SHP77 treated with DMSO at 0.1 percent for 48 hours (cell line): ENCODE measurements around the gene RAP1GAP2.
"Not testable (repeated sequence)": the region's sequence is repeated elsewhere in the genome, so short reads cannot be mapped to it uniquely, and the experiment has no call there.

Experiments
- DNase-seq: peaks from one replicate; lab custom pipeline; 2025; lab: John Stamatoyannopoulos, UW

RAP1GAP2 gene

DNA sequence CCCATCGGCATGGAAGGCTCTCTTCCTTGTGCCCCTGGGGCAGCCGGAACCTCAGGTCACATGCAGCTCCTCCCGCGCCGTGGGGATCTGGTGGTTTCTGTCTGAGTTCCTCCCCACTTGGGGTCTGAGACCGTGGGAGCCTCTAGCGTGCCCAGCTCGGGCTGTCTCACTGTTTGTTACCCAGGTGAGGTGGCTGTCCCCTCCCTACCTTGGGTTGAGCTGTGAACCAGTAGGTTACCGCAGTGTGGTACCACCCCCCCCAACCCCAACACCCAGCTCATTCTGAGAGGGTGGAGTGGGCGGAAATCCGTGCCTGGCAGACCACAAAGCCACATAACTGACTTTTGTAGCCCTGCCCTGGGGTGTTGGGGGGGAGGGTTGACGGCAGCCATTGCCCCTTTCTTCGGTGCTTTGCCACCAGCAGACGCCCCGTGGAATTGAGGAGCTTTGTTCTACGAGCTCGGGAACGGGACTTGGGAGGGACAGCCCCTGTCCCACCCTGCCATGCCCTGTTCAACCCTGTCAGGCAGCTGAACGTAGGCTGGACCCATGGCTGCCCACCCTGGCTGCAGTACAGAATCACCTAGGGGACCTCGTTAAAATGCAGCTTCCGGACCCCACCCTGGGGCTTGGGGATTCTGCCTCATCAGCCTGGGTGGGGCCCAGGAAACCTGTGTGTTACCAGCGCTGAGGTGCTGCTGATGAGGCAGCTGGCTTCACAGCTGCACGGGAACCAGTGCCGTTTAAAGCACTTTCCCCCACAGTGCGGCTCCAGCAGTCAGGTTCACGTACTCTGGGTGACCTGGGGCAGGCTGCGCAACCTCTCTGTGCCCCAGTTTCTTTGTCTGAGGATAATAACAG lies 18.5 kb downstream of the RAP1GAP2 start:
- no peak for DNase-seq

DNA sequence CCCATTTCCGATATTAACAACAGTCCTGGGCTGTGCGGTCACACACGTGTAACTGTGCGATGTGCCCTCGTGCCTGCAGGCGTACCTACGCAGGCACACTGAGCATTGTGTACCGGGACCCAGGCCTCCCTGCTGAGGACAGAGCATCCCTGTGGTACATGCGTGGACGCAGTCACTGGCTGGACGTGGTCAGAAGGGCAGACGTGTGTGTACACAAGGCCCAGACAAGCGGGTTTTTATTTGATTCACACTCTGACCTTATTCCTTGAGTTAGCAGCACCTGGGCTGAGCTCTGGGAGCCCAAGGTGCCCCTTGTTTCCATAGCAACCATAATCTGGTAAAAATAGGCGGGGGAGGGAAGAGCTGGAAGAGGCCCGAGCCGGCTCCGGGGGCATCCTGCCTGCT lies 19.5 kb downstream of the RAP1GAP2 start:
- no peak for DNase-seq

DNA sequence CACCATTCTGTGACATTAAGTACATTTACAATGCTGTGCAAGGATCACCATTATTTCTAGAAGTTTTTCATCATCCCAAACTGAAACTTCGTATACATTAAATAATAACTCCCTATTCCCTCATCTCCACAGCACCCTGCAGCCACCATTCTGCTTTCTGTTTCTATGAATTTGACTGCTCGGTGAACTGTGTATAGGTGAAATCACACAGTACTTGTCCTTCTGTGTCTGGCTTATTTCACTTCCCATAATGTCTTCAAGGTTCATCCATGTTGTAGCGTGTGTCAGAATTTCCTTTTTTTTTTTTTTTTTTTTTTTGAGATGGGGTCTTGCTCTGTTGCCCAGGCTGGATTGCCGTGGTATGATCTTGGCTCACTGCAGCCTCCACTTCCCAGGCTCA lies 20.4 kb downstream of the RAP1GAP2 start:
- DNase-seq = no peak

DNA sequence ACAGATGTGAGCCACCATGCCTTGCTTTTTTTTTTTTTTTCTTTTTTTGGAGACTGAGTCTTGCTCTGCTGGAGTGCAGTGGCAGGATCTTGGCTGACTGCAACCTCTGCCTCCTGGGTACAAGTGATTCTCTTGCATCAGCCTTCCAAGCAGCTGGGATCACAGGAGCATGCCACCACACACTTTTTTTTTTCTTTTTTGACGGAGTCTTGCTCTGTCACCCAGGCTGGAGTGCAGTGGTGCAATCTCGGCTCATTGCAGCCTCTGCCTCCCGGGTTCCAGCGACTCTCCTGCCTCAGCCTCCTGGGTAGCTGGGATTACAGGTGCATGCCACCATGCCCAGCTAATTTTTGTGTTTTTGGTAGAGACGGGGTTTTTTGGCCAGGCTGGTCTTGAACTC lies 23.1 kb downstream of the RAP1GAP2 start:
- DNase-seq = not testable (repeated sequence)

DNA sequence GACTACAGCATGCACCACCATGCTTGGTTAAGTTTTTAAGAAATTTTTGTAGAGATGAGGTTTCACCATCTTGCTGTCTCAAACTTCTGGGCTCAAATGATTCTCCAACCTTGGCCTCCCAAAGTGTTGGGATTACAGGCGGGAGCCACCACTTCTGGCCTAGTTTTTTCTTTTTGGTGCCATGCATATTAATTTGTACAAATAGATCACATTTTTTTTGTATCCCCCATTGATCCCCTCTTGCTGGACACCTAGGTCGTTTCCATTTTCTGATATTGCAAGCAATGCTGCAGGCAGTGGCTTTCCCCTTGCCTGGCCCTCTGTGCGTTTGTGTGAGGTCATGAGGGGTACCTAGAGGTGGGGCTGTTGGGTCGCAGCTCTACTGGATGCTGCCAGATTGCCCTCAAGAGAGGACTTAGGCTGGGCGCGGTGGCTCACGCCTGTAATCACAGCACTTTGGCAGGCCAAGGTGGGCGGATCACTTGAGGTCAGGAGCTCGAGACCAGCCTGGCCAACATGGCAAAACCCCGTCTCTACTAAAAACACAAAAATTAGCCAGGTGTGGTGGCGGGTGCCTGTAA lies 23.8 kb downstream of the RAP1GAP2 start:
- no peak for DNase-seq

DNA sequence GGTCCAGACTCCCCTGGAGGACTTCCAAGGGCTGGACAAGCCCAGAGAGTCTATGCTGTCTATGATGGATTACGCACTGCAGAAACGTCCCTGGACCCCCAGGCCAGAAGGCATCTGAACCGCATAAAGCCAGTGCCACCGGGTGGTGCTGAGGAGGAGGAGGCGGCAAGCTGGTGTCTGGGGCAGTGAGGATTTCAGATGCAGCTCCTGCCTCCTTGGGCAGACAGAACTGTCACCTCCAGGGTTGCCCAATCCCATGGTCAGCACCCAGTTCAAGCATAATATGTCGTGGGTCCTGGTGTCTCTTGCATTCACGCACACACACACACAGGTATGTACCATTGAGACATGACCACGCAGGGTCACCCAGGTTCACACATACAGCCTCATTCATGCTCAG lies 25.6 kb downstream of the RAP1GAP2 start:
- no peak for DNase-seq

DNA sequence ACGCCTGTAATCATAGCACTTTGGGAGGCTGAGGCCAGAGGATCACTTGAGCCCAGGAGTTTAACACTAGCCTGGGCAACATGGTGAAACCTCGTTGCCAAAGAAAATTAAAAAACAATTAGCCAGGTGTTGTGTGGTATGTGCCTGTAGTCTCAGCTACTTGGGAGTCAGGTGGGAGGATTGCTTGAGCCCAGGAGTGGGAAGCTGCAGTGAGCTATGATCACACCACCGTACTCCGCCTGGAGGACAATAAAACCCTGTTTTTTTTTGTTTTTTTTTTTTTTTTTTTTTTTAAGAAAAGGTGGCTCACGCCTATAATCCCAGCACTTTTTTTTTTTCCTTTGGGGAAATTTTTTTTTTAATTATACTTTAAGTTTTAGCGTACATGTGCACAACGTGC lies 26.1 kb downstream of the RAP1GAP2 start:
- no peak for DNase-seq

DNA sequence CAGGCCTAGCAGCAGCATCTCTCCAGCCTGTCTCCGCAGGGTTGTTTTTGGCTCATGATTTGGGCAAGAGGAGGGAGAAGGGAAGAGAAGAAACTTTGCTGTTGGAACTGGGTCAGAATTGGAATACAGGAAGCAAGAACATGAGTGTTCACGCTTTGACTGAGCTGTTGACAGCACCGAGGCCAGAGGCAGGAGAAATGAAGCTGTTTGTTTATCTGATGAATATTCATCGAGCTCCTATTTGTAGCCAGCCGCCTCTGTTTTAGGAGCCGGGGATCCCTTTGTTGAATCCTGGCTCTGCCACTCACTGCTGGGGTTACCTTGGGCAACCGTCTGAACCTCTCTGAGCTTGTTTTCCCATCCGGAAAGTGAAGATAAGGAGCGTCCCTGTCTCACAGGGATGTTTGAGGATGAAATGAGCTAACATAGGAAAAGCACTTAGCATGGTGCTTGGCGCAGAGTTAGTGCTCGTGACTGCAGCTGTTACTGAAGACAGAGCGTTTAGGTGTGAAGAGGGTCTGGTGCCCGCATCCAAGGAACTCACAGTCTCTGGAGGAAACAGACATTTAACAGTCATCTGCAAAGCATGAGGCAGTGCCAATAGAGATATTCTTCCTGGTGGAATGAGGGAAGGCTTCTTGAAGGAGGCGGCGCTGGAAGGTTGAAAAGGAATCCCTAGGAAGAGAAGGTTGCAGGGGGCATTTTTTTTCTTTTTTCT lies 29.2 kb downstream of the RAP1GAP2 start:
- DNase-seq = no peak

DNA sequence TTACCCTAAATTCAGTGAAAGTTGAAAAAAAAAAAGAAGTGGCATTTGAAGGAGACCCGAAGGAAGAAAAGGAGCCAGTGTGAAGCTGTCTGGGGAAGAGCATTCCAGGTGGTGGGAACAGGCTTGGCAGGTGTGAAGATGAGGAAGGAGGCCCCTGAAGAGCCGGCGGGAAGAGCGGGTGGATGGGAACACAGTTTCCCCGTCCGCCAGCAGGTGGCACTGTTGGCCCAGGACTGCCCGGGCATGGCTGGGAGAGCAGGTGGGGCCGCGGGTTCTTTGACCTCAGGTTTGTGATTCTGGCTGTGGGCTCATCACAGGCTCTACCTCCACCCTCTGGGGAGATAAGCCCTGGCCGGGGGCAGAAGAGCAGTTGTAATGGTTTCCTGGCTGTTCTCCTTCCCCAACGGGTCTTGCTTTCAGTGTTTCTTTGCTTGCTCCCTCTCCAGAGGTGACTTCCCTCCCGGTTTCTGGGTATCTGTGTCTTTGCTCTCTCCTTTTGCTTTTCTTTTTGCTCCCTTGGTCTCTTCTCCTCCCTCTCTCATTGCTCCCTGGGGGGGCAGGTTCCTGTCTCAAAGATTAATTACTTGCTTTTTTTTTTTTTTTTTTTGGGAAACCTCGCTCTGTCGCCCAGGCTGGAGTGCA lies 32.3 kb downstream of the RAP1GAP2 start:
- peak; percentile 65 for DNase-seq

DNA sequence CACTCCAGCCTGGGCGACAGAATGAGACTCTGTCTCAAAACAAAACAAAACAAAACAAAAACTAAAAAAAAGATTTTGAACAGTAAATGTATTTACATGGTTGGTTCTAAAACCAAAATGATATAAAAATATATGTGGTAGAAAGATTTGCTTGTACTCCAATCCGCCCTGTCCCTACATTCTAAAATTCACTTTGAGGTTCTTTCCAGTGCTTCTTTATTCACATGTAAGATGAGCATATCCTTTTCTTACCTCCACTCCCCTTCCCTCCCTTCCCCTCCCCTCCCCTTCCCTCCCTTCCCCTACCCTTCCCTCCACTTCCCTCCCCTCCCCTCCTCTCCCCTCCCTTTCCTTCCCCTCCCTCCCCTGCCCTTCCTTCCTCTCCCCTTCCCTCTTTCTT lies 34.4 kb downstream of the RAP1GAP2 start:
- DNase-seq = no peak

DNA sequence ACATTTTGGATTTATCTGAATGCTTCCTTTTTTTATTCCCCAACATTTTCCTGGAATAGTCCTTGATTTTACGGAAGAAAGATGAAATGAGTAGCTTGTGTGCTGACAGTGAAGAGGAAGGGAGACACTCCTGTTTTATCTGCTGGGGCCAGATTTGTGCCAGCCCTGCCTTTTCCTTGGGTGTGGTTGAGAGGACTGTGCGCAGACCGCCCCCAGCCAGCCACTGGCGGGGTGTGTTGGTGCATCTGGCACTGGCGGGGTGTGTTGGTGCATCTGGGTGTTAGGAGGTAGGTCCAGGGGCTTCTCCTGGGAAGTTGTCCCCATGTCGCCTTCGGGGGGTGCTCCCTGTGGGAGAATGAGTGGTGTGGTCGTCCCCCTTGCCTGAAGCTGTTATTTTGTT lies 39.5 kb downstream of the RAP1GAP2 start:
- no peak for DNase-seq

DNA sequence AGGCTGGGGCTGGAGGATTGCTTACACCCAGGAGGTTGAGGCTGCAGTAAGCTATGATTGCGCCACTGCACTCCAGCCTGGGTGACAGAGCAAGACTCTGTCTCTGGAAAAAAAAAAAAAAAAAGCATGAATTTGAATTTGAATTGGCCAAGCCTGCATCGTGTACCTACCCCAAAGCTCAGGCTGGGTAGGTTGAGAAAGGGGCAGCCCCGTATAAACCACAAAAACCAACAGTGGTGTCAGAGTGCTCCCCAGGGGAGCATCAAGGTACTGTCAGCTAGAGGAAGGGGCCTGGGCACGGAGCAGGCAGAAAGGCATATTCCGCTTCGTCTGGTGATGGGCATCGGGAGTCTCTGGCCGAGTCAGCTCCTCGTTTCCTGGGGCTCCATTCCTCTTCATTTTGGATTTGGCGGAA lies 40.9 kb downstream of the RAP1GAP2 start:
- DNase-seq = no peak

DNA sequence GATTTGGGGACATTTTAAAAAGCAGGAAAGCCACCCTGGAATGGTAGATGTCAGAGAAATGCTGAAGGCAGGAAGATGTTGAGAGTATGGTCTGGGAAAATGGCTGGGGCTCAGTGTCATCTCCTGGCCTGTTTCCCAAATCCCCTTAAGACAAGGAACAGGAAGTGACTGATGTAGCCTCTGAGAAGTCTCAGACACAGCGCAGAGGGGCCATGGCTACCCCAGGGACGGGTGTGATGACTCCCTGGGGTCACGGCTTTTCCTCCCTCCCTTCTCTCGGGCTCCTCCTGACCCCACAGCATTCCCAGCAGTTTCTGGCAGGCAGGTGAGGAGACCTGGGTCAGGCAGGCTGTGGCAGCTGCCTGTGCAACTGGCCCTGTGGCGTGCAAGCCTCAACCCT lies 45.4 kb downstream of the RAP1GAP2 start:
- DNase-seq = no peak

DNA sequence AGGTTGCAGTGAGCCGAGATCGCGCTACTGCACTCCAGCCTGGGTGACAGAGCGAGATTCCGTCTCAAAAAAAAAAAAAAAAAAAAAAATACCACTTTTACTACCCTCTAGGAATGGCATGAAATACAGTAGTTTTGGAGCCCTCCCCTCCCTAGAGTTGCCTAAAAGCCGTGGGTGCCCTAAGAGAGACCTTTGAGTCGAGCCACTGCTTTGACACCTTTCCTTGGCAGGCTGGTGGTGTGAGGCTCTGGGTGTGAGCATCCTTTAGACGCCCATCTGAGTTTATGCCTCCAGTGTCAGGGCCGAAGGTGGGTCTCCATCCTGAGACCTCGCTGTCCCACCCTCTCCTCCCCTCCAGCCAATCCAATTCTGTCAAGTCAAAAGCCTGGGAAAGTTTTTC lies 46.2 kb downstream of the RAP1GAP2 start:
- no peak for DNase-seq

DNA sequence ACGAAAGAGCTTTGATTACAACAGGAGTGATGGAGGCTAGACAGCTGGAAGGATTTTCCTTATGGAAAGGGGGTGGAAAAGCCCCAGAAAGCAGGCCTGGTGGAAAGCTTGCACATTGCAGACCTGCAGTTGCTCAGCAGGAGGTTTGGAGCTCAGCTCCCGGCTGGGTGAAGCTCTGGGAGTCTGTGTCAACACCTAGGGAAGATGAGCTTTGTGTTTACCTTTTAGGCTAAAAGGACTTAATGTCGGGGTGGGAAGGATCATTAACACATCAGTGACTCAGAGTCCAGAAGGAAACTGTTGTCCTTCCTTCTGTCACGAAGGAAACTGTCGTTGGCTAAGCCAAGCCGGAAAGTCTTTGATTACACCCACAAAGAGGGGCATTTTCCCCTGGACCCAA lies 48.2 kb downstream of the RAP1GAP2 start:
- no peak for DNase-seq

DNA sequence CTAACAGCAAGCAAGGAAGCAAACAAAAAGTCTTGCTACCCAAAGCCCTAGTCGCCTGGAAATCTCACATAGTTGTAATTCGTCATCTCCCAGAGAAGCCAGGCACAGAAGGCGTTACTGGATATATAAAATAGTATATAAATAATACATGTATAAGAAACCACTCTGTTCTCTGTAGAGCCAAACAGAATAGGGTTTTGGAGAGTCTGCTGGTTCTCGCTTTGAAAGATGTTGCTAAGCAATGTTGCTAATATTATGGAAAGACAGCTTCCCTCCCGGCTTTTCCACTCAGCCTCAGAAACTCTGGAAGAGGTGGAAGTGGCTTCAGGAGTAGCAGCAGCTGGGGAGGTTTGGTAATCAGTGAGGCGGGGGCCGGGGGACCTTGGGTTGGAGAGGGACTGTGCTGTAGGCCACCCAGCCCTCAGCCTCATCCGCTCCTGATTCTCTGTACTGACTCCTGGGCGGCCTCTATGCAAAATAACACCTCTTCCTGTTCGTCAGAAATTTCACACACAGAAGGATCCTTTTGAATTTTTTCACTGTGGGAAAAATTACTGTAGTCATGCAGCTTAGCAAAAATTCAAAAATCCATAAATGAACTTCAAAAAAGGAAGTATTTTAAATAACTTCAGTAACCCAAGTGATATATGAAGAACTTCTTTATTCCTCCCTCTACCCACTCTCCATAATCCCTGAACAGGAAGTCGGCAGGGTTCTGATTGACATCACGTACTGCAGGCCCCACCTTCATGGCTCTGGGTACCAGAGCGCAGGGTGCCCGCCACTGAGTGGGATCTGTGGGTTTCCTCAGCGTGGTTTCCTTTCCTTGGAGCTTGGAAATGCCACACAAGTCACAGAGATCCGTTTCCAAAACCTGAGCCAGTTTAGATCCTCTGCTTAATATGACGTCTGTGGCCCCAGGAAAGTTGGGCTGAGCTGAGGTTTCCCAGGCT lies 51.4 kb downstream of the RAP1GAP2 start:
- DNase-seq = peak; percentile 61

DNA sequence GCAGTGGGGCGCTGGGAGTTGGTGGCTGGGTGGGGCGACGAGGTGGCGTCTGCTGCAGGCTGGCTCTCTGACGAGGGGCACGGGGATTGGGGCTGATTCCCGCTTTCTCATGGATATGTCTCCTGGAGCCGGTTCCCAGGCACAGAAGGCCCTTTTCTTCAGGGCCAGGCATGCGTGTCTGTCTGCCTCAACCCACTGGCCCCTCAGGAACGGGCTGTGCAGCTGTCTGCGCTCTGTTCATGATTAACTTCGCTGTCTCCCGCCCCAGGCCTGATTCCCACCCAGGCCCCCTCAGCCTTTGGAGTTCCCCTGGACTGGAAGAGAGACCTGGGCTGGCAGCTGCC lies 53.1 kb downstream of the RAP1GAP2 start:
- DNase-seq = no peak

DNA sequence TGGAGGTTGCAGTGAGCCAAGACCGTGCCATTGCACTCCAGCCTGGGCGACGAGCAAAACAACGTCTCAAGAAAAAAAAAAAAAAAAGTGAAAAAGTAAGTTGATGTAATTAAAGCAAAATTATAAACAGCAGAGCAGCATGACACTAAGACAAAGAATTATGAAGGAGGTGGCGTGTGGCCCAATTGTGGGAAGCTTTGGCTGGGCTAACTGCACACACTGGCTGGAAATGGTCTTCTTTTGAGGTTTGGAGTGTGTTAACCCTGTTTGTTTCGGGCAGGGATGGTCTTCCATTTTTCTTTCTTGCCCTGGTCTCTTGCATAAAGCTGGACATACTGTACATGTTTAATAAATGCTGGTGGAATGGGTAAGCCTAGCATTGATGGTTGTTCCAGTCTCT lies 54.8 kb downstream of the RAP1GAP2 start:
- no peak for DNase-seq

DNA sequence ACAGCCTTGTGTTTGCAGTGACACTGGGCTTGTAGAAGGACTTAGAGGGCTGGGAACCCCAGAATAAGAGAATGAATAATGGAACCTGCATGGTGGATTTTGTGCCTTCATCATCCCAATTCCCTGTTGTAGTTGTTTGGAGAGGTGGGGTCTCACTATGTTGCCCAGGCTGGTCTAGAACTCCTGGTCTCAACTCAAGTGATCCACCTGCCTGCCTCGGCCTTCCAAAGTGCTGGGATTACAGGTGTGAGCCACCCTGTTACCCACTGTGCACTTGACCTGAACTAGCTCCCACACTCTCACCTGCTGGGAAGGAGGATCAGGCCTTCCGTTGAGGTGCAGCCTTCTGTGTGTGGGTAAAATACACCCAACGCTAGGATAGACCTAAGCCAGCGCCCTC lies 55.4 kb downstream of the RAP1GAP2 start:
- DNase-seq = no peak

DNA sequence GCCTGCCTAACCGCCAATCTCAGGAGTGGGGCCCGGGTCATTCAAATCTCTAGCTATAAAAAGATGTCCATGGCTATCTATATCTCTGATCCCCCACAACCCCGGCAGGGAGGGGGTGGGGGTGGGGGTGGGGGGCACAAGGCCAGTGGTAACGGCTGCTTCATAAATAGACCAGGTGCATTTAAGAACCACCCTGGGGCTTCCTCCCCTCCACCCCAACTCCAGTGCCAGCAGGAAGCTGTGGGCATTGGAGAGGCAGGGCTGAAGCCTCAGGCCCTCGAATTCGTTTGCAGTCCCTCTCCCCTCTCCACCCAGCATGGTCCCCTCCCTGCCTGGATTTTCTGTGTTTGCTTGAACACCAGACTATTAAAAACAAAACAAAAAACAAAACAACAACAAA lies 56.0 kb downstream of the RAP1GAP2 start:
- no peak for DNase-seq

DNA sequence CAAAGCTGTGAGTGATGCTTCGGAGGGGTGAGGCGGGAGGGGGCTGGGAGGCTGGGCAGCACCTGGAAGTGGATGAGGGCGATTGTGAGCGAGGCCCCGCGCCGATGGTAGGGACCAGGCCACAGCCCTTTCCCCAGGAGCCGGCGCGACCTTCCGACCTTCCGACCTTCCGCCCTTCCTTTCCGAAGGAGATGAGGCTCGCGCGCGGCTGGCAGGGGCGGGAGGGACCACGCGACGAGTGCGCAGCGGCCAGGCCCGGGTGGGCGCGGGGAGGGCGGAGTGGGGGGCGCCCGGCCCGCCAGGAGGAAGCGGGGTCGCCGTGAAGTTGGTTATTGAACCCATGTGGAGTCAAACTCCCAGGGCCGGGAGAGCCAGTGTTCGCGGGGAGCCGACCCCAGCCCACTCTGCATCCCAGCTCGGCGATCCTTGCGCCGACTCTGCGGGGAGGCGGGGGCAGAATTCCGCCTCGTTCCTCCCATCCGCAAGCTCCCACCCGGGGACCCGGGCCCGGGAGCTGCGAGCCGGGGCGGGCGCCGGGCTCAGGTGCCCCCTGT lies 56.6 kb downstream of the RAP1GAP2 start:
- DNase-seq = no peak
